ENCODE measurements around the gene HS3ST5.

GRCh38 chr6:114092943-114093342 lies 249.9 kb downstream of the HS3ST5 start:
- TF ChIP-seq CTCF (IDR thresholded peaks at IDR 0.05): no peak
- no peak for TF ChIP-seq POLR2AphosphoS5 (IDR thresholded peaks at IDR 0.05)

Measured in prostate gland (tissue), 2 donors.